CD14-positive monocyte (primary cell): ENCODE data around the gene PVR. TPM values are rescaled to one million over a fixed set of nuclear protein-coding genes. Genes with fewer than 3 reads are reported as not detected.

ENCODE experiments used
- DNase-seq, 3 donors: peaks; one replicate each; pipeline ENCODE4 v3.0.0-alpha.2; 2011 to 2022
- H2AFZ ChIP-seq: 2 replicates; pipeline ENCODE4 v1.6.0; 2012; ENCODE audit warnings: mild to moderate bottlenecking, low read depth, low read length, inconsistent platforms; ENCODE audit not compliant: insufficient read depth, poor library complexity, severe bottlenecking
- H3K27ac ChIP-seq, 2 donors: 1 replicate in 1 of 2; 2 replicates in 1 of 2; pipeline ENCODE4 v1.5.1; 2012 to 2013; ENCODE audit warnings: low read length in 2 of 2, control low read depth in 1 of 2, inconsistent platforms in 1 of 2, low read depth in 1 of 2, mild to moderate bottlenecking in 1 of 2
- H3K27me3 ChIP-seq, 2 donors: one replicate each; pipeline versions ENCODE4 v1.6.0 to v1.6.1; 2011 to 2013; ENCODE audit warnings: low read length in 2 of 2; ENCODE audit not compliant: control insufficient read depth in 2 of 2, insufficient read depth in 2 of 2
- H3K36me3 ChIP-seq, 2 donors: replicated peaks in 1 of 2; 1 replicate in 1 of 2; 2 replicates in 1 of 2; pipeline versions ENCODE4 v1.5.1 to v1.6.1; 2012 to 2013; ENCODE audit warnings: low read length in 2 of 2, control low read depth in 1 of 2, inconsistent platforms in 1 of 2, mild to moderate bottlenecking in 1 of 2; ENCODE audit not compliant: insufficient read depth in 2 of 2, control insufficient read depth in 1 of 2
- H3K4me1 ChIP-seq, 2 donors: 1 replicate in 1 of 2; 2 replicates in 1 of 2; pipeline versions ENCODE4 v1.5.1 to v1.6.1; 2012 to 2013; ENCODE audit warnings: low read length in 2 of 2, control low read depth in 1 of 2, inconsistent platforms in 1 of 2, mild to moderate bottlenecking in 1 of 2, moderate library complexity in 1 of 2; ENCODE audit not compliant: insufficient read depth in 2 of 2, control insufficient read depth in 1 of 2
- H3K4me2 ChIP-seq: replicated peaks from 2 replicates; pipeline ENCODE3; 2012; ENCODE audit warnings: low read length, moderate library complexity, mild to moderate bottlenecking; ENCODE audit not compliant: poor library complexity, severe bottlenecking; ENCODE audit errors: extremely low read depth
- H3K4me3 ChIP-seq, 3 experiments: fragments of 200-600 bp in 1 of 3; sonication (generic) in 1 of 3; replicated peaks in 1 of 3; 1 replicate in 2 of 3; 2 replicates in 1 of 3; pipeline ENCODE4 v1.5.1; 2011 to 2013; ENCODE audit warnings: low read length in 3 of 3, mild to moderate bottlenecking in 3 of 3, control low read depth in 2 of 3, low read depth in 2 of 3, inconsistent platforms in 1 of 3, moderate library complexity in 1 of 3
- H3K79me2 ChIP-seq: 2 replicates; pipeline ENCODE4 v1.6.0; 2012; ENCODE audit warnings: mild to moderate bottlenecking, control low read depth, inconsistent platforms, low read length, moderate library complexity; ENCODE audit not compliant: insufficient read depth
- H3K9ac ChIP-seq: 2 replicates; pipeline ENCODE4 v1.6.0; 2017; ENCODE audit warnings: low read length, mild to moderate bottlenecking; ENCODE audit not compliant: insufficient read depth, poor library complexity, severe bottlenecking
- H3K9me3 ChIP-seq, 2 donors: replicated peaks in 1 of 2; 1 replicate in 1 of 2; 2 replicates in 1 of 2; pipeline versions ENCODE4 v1.5.1 to v1.6.1; 2012 to 2013; ENCODE audit warnings: low read length in 2 of 2, control low read depth in 1 of 2; ENCODE audit not compliant: control insufficient read depth in 1 of 2, insufficient read depth in 1 of 2
- H4K20me1 ChIP-seq: 2 replicates; pipeline ENCODE4 v1.6.0; 2012; ENCODE audit warnings: mild to moderate bottlenecking, low read length, control low read depth, moderate library complexity; ENCODE audit not compliant: insufficient read depth
- H3K27ac Mint-ChIP-seq, 7 donors: one replicate each; pipeline ENCODE4 v1.8.0; 2020; ENCODE audit warnings: mild to moderate bottlenecking in 7 of 7, mixed read lengths in 7 of 7, moderate library complexity in 6 of 7, inconsistent platforms in 2 of 7
- H3K27me3 Mint-ChIP-seq, 3 donors: one replicate each; pipeline ENCODE4 v1.8.0; 2021 to 2022; ENCODE audit warnings: low read depth in 3 of 3, mild to moderate bottlenecking in 3 of 3, mixed read lengths in 3 of 3, moderate library complexity in 3 of 3, inconsistent platforms in 1 of 3
- H3K36me3 Mint-ChIP-seq, 2 donors: one replicate each; pipeline ENCODE4 v1.8.0; 2020; ENCODE audit warnings: mixed read lengths in 2 of 2, inconsistent platforms in 1 of 2, mild to moderate bottlenecking in 1 of 2
- H3K4me1 Mint-ChIP-seq: one replicate; pipeline ENCODE4 v1.8.0; 2020; ENCODE audit warnings: mild to moderate bottlenecking, mixed read lengths
- H3K4me3 Mint-ChIP-seq, 2 donors: one replicate each; pipeline ENCODE4 v1.8.0; 2020; ENCODE audit warnings: mild to moderate bottlenecking in 2 of 2, mixed read lengths in 2 of 2, moderate library complexity in 1 of 2
- H3K9me3 Mint-ChIP-seq, 7 donors: one replicate each; pipeline ENCODE4 v1.8.0; 2020 to 2022; ENCODE audit warnings: mixed read lengths in 7 of 7, mild to moderate bottlenecking in 6 of 7, moderate library complexity in 6 of 7, inconsistent platforms in 2 of 7
- CTCF ChIP-seq: fragments of 200-600 bp; IDR thresholded peaks from one replicate; pipeline ENCODE4 v1.8.0; 2022; ENCODE audit warnings: antibody characterized with exemption, mild to moderate bottlenecking
- WGBS: methylation state at CpG from one replicate; pipeline ENCODE4 v1.1.5; 2013; ENCODE audit warnings: missing lambda C conversion rate; ENCODE audit not compliant: insufficient coverage; 5-methylcytosine and 5-hydroxymethylcytosine counted together
- intact Hi-C, 2 donors: fragments of 100-400 bp; cut with micrococcal nuclease; formaldehyde crosslinking; loops; one replicate each; pipeline versions ENCODE4 v1.15.0 to v1.15.1; 2023
- polyA plus RNA-seq, 3 donors: library from polyadenylated mRNA; depleted of rRNA in 1 of 3; unstranded in 2 of 3; stranded (reverse) in 1 of 3; fragments of 300-500 nt in 2 of 3; fragments of >200 nt in 1 of 3; fragmentation: Illumina TruSeq in 2 of 3; gene quantifications; 1 replicate in 2 of 3; 2 replicates in 1 of 3; pipeline ENCODE4 v1.2.3, GENCODE V29; 2012 to 2021

The PVR gene
- polyA plus RNA-seq, 3 donors = 10.1 to 20.2 (median 12.9) TPM

- no peak for TF ChIP-seq CTCF
- H3K27ac Mint-ChIP-seq = peak overlapping the region in 1 of 7 donors; percentile 45
- H3K4me3 ChIP-seq = no peak overlapping the region
- no peak overlapping the region for H3K4me2 ChIP-seq
- no peaks in the 10 kb centered on the region for H3K27me3 ChIP-seq
- H3K36me3 Mint-ChIP-seq = no peaks in the 10 kb centered on the region
- no peaks in the 10 kb centered on the region for H3K36me3 ChIP-seq
- intact Hi-C loops = no loop called here
- H3K4me3 Mint-ChIP-seq = no peak overlapping the region
- WGBS = 100% methylated on average over 1 of the region's 2 CpGs
- H3K27me3 Mint-ChIP-seq = peaks cover 2 to 8% (median 6%) of the 10 kb centered on the region in 3 donors
- H3K79me2 ChIP-seq = no peaks in the 10 kb centered on the region
- H3K9me3 ChIP-seq = no peaks in the 10 kb centered on the region
- H2AFZ ChIP-seq = no peak overlapping the region
- H4K20me1 ChIP-seq = no peaks in the 10 kb centered on the region
- H3K27ac ChIP-seq = no peak overlapping the region
- H3K9me3 Mint-ChIP-seq = peaks cover 0 to 7% (median 0%) of the 10 kb centered on the region in 7 donors
- H3K4me1 Mint-ChIP-seq = peaks cover 29% of the 10 kb centered on the region
- DNase-seq = no peak
- peaks cover 21 to 25% of the 10 kb centered on the region in 2 donors for H3K4me1 ChIP-seq
- no peak overlapping the region for H3K9ac ChIP-seq
Measured at GRCh38 chr19:44634785-44635184, 8.9 kb upstream of the PVR start.

GRCh38 chr19:44635581-44636438, 7.9 kb upstream of the PVR start:
- Mint-ChIP-seq H3K27me3 (peaks cover 2 to 8% (median 7%) of the 10 kb centered on the region in 3 donors), H3K4me1 (peaks cover 29% of the 10 kb centered on the region), H3K4me3 (peak overlapping the region in 1 of 2 donors; percentile 75), H3K27ac (peak overlapping the region; percentile 79 to 95 (median 92)), H3K9me3 (peaks cover 0 to 7% (median 0%) of the 10 kb centered on the region in 7 donors), H3K36me3 (no peaks in the 10 kb centered on the region)
- H3K9ac ChIP-seq = no peak overlapping the region
- H3K27me3 ChIP-seq = no peaks in the 10 kb centered on the region
- no peaks in the 10 kb centered on the region for H3K36me3 ChIP-seq
- peak overlapping the region; percentile 37 for H3K4me2 ChIP-seq
- peaks cover 21 to 25% of the 10 kb centered on the region in 2 donors for H3K4me1 ChIP-seq
- no peaks in the 10 kb centered on the region for H3K9me3 ChIP-seq
- intact Hi-C loops = no loop called here
- H3K79me2 ChIP-seq = no peaks in the 10 kb centered on the region
- H4K20me1 ChIP-seq = no peaks in the 10 kb centered on the region
- WGBS = 70% methylated on average over 2 of the region's 3 CpGs
- peak overlapping the region; percentile 49 for H2AFZ ChIP-seq
- no peak for TF ChIP-seq CTCF
- peak; percentile 75 to 83 (median 82) for DNase-seq
- peak overlapping the region; percentile 56 to 70 for H3K27ac ChIP-seq
- peak overlapping the region in 1 of 3 experiments; percentile 30 for H3K4me3 ChIP-seq
